HG02981 (cell line): ENCODE data around the gene LETM1.

ENCODE experiments used
- ATAC-seq: cut with Tn5 transposase; IDR thresholded peaks from one replicate; pipeline ENCODE4 v1.9.1; 2021; ENCODE audit warnings: mild to moderate bottlenecking, moderate library complexity; ENCODE audit not compliant: unreplicated experiment

Gene LETM1

DNA sequence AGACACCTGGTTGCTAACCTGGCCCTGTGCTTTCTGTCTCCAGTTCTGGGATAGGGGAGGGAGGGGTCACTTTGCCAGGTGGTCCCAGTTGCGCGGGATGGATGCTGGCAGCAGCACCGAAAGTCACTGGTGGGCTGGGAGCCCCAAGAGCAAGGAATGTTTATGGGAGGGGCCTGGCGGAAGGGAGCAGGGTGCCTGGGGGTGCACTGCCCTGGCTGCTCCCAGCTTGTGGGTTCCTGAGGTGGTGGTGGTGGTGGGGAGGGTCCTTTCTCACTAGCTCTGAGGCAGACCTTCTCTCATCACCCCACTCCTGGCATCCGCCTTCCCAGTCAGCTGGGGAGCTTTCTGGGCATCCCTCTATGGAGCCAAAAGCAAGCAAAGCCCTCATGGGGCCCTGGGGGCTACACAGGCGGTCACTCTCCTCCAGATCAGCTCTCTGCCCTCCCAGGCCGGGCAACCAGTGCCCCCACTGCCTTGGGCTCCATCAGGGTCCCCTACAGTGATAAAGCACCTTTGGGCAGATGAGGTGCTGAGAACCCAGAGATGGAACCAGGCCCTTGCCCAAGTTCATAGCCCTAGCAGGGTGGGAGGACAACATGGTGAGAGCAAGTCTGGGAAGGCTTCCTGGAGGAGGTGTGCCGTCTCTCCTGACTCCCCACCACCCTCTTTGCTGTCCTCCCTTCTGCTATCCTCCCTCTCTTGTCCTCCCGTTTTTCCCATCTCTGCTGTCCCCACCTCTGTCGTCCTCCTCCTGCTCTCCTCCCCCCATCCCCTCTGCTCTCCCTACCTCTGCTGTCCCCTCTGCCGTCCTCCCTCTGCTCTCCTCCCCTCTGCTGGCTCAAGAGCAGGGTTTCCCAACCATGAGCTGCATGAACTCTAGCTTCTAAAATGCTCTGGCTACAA is 46.9 kb downstream of the LETM1 start:
- no peak for ATAC-seq

DNA sequence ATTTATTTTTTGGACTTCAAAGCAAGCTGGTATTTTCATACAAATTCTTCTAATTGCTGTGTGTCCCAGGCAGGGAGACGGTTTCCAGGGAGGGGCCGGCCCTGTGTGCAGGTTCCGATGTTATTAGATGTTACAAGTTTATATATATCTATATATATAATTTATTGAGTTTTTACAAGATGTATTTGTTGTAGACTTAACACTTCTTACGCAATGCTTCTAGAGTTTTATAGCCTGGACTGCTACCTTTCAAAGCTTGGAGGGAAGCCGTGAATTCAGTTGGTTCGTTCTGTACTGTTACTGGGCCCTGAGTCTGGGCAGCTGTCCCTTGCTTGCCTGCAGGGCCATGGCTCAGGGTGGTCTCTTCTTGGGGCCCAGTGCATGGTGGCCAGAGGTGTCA is 47.6 kb downstream of the LETM1 start:
- ATAC-seq, result no peak

DNA sequence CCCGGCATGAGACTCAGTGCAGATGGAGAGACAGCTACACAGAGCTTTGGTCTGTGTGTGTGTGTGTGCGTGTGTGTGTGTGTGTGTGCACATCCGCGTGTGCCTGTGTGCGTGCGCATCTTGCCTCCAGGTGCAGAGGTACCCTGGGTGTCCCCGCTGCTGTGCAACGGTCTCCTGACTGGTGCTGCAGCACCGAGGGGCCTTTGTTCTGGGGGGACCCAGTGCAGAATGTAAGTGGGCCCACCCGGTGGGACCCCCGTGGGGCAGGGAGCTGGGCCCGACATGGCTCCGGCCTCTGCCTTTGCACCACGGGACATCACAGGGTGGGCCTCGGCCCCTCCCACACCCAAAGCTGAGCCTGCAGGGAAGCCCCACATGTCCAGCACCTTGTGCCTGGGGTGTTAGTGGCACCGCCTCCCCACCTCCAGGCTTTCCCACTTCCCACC is 48.6 kb downstream of the LETM1 start:
- no peak for ATAC-seq

DNA sequence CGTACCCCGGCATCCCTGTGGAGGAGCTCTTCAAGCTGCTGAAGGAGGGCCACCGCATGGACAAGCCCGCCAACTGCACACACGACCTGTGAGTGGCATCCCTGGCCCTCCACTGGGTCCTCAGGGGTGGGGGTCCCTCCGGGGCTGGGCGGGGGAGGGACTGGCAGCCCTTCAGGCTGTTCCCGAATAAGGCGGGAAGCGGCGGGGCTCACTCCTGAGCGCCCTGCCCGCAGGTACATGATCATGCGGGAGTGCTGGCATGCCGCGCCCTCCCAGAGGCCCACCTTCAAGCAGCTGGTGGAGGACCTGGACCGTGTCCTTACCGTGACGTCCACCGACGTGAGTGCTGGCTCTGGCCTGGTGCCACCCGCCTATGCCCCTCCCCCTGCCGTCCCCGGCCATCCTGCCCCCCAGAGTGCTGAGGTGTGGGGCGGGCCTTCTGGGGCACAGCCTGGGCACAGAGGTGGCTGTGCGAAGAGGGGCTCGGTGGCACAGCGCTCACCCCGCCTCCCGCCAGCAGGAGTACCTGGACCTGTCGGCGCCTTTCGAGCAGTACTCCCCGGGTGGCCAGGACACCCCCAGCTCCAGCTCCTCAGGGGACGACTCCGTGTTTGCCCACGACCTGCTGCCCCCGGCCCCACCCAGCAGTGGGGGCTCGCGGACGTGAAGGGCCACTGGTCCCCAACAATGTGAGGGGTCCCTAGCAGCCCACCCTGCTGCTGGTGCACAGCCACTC is 49.2 kb downstream of the LETM1 start:
- no peak for ATAC-seq

DNA sequence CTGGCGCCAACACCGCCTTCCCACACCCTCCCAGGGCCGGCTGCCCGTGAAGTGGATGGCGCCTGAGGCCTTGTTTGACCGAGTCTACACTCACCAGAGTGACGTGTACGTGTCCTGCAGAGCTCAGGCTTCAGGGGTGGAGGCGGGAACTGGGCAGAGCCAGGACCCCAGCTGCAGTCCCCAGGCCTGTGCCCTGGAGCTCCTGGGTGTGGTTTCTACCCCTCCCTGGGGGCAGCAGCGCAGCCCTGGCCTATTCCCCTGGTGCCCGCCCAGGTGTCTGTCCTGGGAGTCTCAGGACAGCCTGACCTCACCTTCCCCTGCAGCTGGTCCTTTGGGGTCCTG is 49.8 kb downstream of the LETM1 start:
- ATAC-seq, result no peak

DNA sequence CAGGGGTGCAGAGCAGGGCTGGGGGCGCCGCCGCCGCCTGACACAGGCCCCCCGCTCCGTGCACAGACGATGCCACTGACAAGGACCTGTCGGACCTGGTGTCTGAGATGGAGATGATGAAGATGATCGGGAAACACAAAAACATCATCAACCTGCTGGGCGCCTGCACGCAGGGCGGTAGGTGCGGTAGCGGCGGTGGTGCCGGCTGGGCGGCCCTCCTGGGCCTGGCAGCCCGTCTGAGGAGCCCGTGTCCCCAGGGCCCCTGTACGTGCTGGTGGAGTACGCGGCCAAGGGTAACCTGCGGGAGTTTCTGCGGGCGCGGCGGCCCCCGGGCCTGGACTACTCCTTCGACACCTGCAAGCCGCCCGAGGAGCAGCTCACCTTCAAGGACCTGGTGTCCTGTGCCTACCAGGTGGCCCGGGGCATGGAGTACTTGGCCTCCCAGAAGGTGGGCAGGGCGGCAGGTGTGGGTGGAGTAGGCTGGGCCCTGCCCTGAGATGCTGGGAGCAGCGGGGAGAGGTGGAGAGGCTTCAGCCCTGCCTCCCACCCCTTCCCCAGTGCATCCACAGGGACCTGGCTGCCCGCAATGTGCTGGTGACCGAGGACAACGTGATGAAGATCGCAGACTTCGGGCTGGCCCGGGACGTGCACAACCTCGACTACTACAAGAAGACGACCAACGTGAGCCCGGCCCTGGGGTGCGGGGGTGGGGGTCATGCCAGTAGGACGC is 50.3 kb downstream of the LETM1 start:
- no peak for ATAC-seq

DNA sequence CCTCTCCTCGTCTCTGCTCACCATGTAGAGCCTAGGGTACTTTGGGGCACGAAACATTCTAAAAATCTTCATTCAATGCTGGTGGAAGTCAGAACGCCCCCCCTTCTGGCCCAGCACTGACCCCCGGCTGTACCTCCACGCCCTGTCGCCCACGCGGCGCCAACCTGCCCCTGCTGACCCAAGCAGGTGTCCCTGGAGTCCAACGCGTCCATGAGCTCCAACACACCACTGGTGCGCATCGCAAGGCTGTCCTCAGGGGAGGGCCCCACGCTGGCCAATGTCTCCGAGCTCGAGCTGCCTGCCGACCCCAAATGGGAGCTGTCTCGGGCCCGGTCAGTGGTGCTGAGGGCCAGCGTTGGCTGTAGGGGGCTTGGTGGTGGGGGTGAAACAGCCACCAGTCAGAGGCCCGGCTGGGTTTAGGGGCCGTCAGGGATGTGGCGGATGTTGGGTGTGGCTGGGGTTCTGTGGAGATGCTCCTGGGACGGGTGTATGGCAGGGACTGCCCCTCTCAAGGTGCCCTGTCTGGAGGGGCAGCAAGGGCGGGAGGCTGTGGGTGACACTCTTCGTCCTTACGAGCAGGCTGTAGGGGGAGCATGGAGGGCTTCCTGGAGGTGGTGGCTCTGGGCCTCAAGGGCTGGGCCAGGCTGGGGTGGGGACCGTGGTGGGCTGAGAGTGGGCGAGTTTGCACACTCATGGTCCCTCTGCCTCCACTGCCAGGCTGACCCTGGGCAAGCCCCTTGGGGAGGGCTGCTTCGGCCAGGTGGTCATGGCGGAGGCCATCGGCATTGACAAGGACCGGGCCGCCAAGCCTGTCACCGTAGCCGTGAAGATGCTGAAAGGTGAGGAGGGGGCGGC is 51.1 kb downstream of the LETM1 start:
- ATAC-seq, result no peak

DNA sequence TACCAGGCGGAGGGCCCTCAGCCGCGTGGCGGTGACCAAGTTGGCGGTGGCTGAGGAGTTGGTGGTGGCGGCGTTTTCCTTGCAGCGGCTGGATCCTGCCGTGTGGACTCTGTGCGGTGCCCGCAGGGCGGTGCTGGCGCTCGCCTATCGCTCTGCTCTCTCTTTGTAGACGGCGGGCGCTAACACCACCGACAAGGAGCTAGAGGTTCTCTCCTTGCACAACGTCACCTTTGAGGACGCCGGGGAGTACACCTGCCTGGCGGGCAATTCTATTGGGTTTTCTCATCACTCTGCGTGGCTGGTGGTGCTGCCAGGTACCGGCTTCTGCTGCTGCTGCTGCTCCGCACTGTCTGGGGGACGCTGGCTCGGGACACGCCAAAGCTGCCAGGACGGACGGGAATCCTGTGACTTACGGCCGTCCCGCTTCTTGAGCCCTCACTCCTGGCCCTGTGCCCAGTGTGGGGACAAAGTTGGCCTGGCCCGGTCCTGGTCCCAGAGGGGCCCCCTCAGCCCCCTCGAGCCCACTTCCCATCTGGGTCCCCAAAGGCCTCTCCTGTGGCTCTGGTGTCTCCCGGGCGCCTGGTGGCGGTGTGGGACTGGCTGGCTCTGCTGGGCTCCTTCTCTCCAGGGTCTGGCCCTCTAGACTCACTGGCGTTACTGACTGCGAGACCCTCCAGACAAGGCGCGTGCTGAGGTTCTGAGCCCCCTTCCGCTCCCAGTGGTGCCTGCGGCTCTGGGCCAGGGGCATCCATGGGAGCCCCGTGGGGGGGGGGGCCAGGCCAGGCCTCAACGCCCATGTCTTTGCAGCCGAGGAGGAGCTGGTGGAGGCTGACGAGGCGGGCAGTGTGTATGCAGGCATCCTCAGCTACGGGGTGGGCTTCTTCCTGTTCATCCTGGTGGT is 52.2 kb downstream of the LETM1 start:
- ATAC-seq, result no peak

DNA sequence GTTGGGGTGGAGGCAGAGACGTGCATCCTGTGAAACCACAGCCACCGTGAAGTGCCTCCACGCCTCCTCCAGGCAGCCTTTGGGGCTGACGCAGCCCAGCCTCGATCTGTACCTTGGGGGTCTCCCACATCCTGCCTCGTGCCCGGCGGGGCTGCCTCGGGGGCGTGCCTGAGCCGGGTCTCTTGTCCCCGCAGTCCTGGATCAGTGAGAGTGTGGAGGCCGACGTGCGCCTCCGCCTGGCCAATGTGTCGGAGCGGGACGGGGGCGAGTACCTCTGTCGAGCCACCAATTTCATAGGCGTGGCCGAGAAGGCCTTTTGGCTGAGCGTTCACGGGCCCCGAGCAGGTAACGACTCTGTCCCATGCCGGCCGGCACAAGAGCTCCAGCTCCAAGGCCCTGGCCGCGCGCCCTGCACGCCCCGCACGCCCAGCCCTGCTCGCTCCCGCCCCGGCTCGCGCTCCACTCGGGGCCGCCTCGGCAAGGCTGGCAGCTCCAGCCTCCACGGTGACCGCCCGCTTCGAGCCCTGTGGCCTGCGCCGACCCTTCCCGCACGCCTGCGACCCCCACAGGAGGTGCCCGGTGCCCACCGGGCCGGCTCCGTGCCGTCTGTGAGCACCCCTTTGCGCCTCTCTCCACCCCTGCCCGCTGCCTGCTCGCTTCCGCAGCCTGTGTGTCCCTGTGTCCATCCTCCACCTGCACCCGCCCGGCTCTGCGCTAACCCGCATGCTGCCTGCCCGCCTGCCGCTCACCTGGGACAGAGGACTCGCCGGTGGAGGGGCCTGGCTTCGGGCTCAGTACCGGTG is 53.0 kb downstream of the LETM1 start:
- ATAC-seq, result no peak

DNA sequence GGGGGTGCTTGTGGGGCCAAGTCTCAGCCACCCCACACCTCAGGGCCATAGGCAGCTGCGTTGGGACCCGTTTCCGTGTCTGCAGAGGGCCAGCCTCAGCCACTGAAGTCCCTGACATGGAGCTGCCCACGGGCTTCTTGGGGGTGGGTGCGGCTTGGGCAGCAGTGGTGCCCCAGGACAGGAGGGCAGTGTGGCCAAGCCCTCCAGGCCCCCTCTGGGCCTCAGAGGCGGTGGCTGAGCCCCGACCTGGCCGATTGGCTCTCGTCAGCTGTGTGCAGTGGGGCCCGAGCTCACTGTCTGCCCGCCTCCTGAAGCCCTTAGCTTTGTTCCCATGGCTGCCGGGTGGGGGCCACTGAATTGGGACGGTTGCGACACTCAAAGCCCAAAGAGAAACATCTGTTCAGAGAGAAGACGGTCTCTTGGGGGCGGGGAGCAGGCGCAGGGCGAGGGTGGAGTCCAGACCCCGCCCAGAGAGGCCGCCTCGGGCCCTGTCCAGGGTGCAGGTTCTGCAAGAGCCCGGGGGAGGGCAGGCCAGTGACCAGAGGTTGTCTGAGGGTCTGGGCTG is 53.7 kb downstream of the LETM1 start:
- no peak for ATAC-seq

DNA sequence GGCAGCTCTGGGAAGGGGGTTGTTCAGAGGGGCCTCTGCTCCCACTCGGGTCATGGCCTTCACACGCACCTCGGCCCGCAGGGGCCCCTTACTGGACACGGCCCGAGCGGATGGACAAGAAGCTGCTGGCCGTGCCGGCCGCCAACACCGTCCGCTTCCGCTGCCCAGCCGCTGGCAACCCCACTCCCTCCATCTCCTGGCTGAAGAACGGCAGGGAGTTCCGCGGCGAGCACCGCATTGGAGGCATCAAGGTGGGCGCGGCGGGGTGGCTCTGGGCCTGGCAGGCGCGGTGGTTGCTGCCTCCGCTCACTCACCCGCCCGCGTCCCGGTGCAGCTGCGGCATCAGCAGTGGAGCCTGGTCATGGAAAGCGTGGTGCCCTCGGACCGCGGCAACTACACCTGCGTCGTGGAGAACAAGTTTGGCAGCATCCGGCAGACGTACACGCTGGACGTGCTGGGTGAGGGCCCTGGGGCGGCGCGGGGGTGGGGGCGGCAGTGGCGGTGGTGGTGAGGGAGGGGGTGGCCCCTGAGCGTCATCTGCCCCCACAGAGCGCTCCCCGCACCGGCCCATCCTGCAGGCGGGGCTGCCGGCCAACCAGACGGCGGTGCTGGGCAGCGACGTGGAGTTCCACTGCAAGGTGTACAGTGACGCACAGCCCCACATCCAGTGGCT is 54.5 kb downstream of the LETM1 start:
- ATAC-seq, result no peak

DNA sequence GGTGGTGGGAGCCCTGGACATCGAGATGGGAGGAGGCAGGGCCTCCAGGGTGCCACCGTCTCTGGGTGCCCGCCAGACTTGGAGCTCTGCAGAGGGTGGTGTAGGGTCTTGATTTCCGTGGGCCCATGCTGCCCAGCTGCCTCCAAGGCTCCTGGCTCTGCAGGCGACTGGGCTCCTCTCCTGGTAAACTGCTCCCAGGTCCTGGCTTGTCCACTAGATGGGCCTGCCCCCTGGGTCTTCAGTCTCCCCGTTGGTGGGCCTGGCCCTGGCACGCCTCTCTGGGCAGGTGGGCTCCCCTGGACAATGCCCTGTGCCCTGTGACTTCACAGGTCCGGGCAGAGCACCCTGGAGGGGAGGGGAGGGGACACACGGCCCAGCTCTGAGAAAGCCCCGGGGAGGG is 55.2 kb downstream of the LETM1 start:
- no peak for ATAC-seq

DNA sequence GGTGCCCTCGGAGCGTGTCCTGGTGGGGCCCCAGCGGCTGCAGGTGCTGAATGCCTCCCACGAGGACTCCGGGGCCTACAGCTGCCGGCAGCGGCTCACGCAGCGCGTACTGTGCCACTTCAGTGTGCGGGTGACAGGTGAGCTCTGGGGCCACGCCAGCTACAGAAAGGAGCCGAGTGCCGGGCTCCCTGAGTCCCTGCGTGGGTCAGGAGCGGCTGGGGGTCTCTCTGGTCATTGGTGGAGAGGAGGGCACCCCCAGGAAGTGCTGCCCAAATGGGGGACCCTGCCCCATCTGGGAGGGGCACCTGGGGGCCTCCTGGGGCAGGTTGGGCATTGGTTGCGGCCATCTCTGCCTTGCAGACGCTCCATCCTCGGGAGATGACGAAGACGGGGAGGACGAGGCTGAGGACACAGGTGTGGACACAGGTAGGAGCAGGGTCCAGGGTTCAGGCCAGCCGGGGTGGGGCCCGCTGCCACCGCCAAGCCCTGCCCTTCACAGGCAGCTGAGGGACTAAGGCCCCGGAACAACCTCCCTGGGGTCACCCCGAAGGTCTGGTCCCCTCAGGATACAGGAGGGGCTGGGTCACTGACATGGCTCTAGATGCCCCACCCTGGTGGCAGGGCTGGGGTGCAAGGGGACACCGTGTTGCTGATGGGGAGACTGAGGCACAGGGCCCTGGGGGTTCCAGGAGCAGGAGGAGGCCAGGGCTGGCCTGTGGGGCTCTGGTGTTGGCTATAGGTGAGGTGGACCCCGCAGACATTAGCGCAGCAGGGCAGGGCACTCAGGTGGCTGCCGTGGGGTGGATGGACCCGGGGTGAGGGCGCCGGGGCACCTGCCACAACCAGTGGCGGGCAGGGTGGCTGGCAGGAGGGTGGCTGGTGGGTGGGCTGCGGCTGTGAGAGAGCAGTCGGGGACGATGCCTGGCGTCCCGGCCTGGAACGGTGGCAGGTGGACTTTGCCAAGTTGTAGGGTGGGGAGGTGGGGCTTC is 56.3 kb downstream of the LETM1 start:
- ATAC-seq, result no peak

DNA sequence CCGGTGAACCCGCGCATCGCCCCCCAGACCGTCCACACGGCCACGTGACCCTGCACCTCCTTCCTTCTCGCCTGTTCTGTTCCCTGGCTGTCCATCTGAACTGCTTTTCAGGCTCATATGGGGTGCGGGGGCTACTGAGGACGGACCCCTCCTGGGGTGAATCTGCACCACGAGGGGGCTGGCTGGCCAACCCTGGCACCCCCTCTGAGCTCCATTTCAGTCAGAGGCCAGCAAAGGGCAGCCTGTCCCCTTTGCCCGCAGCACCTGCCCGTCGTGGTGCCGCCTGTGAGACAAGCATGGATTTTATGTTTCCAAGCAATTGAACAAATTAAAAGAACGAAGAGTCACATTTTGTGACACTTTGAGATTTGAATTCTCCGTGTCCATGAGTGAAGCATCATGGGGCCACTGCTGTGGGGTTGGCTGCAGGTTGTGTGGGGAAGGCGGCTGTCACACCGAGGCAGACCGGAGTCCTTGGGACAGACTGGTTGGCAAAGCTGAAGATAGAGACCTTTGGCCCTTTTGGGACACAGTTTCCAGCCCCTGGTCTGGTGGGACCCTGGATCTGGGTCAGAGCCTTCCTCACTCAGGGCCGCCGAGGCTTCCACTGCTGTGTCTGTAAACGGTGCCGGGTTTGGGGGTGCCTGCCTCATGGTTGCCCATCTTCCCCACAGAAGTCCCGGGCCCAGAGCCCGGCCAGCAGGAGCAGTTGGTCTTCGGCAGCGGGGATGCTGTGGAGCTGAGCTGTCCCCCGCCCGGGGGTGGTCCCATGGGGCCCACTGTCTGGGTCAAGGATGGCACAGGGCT is 57.2 kb downstream of the LETM1 start:
- ATAC-seq, result no peak

DNA sequence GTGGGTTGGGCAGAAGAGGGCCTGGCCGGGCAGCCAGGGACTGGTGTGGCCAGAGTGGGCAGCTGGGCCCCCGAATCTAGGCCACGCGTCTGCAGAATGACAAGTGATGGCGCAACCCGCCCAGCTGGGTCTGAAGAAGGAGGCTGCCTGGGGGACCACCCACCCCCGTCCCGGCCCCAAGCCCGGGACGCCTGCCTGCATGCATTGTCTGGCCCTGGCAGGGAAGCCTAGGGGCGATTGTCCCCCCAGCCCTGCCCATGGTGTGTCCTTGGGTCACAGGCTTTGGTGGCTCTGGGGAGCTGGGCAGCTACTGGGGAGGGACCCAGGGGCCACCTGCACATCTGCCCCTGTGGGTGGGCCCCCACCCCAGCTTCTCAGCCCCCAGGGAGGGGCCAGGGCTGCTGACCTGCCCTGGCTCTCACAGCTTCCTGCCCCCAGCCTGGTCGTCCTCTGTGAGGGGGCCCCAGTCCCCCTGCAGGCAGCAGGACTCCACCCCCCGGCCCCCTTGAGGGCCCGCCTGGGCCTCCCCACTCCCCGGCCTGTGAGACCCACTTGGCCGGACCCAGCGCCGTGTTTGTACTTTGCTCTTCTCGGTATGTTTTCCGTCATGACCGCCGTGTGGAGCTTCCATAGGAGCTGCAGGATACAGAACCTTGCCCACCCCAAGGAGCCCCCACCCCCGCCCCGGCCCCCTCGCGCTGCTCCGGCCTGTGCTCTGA is 57.9 kb downstream of the LETM1 start:
- ATAC-seq, result no peak
